Breast epithelium (tissue), 4 donors: Measurements from ENCODE around the gene RIMS1. TPM values are rescaled to one million over a fixed set of nuclear protein-coding genes. Genes with fewer than 3 reads are reported as not detected.

ENCODE experiments used
- DNase-seq, 2 donors: peaks; one replicate each; pipeline ENCODE4 v3.0.0-alpha.2; 2019; ENCODE audit warnings: low spot score in 2 of 2
- H3K27ac ChIP-seq, 2 donors: fragments of 200-600 bp; sonication (generic) in 1 of 2; one replicate each; pipeline ENCODE4 v1.5.1; 2016 to 2019; ENCODE audit warnings: mild to moderate bottlenecking in 1 of 2
- H3K27me3 ChIP-seq, 2 donors: fragments of 200-600 bp; sonication (generic) in 1 of 2; one replicate each; pipeline versions ENCODE4 v1.5.1 to v1.6.0; 2017 to 2019; ENCODE audit warnings: control low read depth in 1 of 2, mild to moderate bottlenecking in 1 of 2
- H3K36me3 ChIP-seq: fragments of 200-600 bp; one replicate; pipeline ENCODE4 v1.5.1; 2019
- H3K4me1 ChIP-seq, 2 donors: fragments of 200-600 bp; sonication (generic); one replicate each; pipeline ENCODE4 v1.5.1; 2016 to 2019; ENCODE audit warnings: control low read depth in 1 of 2
- H3K4me3 ChIP-seq, 3 donors: fragments of 200-600 bp; sonication (generic); 1 replicate in 2 of 3; 2 replicates in 1 of 3; pipeline ENCODE4 v1.5.1; 2016 to 2019; ENCODE audit warnings: mild to moderate bottlenecking in 3 of 3, moderate library complexity in 2 of 3
- H3K9me3 ChIP-seq, 2 donors: fragments of 200-600 bp; sonication (generic) in 1 of 2; one replicate each; pipeline ENCODE4 v1.5.1; 2016 to 2019; ENCODE audit warnings: control low read depth in 1 of 2
- CTCF ChIP-seq, 3 donors: fragments of 450-650 bp; IDR thresholded peaks; one replicate each; pipeline ENCODE4 v1.5.1; 2016 to 2017; ENCODE audit warnings: antibody characterized with exemption in 3 of 3, mild to moderate bottlenecking in 3 of 3, moderate library complexity in 3 of 3
- POLR2A ChIP-seq: fragments of 450-650 bp; IDR thresholded peaks from one replicate; pipeline ENCODE4 v1.6.1; 2016; ENCODE audit warnings: antibody characterized with exemption, mild to moderate bottlenecking, moderate library complexity
- POLR2AphosphoS5 ChIP-seq, 3 donors: sonication (generic); formaldehyde crosslinking; IDR thresholded peaks; one replicate each; pipeline ENCODE4 v1.6.1; 2017; ENCODE audit warnings: antibody characterized with exemption in 3 of 3
- intact Hi-C: fragments of 100-400 bp; cut with DNase I; formaldehyde crosslinking; loops from one replicate; pipeline ENCODE4 v1.15.1; 2023; ENCODE audit warnings: low total_unique reads
- total RNA-seq, 3 donors: library from RNA; depleted of rRNA; stranded (reverse); fragments of >200 nt; gene quantifications; one replicate each; pipeline ENCODE4 v1.1.0, GENCODE V29; 2016

The RIMS1 gene
- total RNA-seq, 3 donors from 2014 or later = 1.3 to 4.0 (median 2.6) TPM

- Histone ChIP-seq H3K4me3 (peak overlapping the region; percentile 34 to 68 (median 46)), H3K4me1 (no peaks in the 10 kb centered on the region), H3K9me3 (no peaks in the 10 kb centered on the region), H3K27me3 (peaks cover 0 to 31% of the 10 kb centered on the region in 2 donors), H3K27ac (no peak overlapping the region), H3K36me3 (no peaks in the 10 kb centered on the region)
- no peak for DNase-seq
- intact Hi-C loops = no loop called here
- TF ChIP-seq POLR2A (no peak), CTCF (IDR thresholded peaks at IDR 0.05) (no peak), POLR2AphosphoS5 (IDR thresholded peaks at IDR 0.05) (no peak)
These were observed 825 bp downstream of the RIMS1 start for GRCh38 chr6:71887006-71887743.

- Histone ChIP-seq H3K4me3 (no peak overlapping the region), H3K27ac (no peak overlapping the region), H3K27me3 (peaks cover 0 to 31% of the 10 kb centered on the region in 2 donors), H3K36me3 (no peaks in the 10 kb centered on the region), H3K9me3 (no peaks in the 10 kb centered on the region), H3K4me1 (no peaks in the 10 kb centered on the region)
- no peak for TF ChIP-seq CTCF (IDR thresholded peaks at IDR 0.05)
- no peak for TF ChIP-seq POLR2A
- no peak for TF ChIP-seq POLR2AphosphoS5 (IDR thresholded peaks at IDR 0.05)
- DNase-seq = no peak
- intact Hi-C loops = loop anchor here (2.0 kb wide), 1 partner anchor 65 kb away; no protein-coding TSS in a partner anchor
These were observed 1.4 kb downstream of the RIMS1 start for GRCh38 chr6:71887744-71888230.

GRCh38 chr6:71888756-71889340, 2.5 kb downstream of the RIMS1 start:
- TF ChIP-seq POLR2AphosphoS5 (IDR thresholded peaks at IDR 0.05) = no peak
- no peak for TF ChIP-seq CTCF (IDR thresholded peaks at IDR 0.05)
- no peak for TF ChIP-seq POLR2A
- Histone ChIP-seq H3K9me3 (no peaks in the 10 kb centered on the region), H3K36me3 (no peaks in the 10 kb centered on the region), H3K27me3 (peaks cover 0 to 31% of the 10 kb centered on the region in 2 donors), H3K27ac (no peak overlapping the region), H3K4me1 (no peaks in the 10 kb centered on the region), H3K4me3 (no peak overlapping the region)
- intact Hi-C loops = loop anchor here (2.0 kb wide), 1 partner anchor 66 kb away; no protein-coding TSS in a partner anchor
- no peak for DNase-seq

- no peak overlapping the region for H3K27ac ChIP-seq
- TF ChIP-seq POLR2A (no peak), POLR2AphosphoS5 (IDR thresholded peaks at IDR 0.05) (no peak), CTCF (IDR thresholded peaks at IDR 0.05) (no peak)
- H3K4me1 ChIP-seq = no peaks in the 10 kb centered on the region
- no peaks in the 10 kb centered on the region for H3K9me3 ChIP-seq
- intact Hi-C loops = loop anchor here (2.0 kb wide), 1 partner anchor 67 kb away; no protein-coding TSS in a partner anchor
- no peak overlapping the region for H3K4me3 ChIP-seq
- no peak for DNase-seq
- H3K27me3 ChIP-seq = peaks cover 0 to 31% of the 10 kb centered on the region in 2 donors
- no peaks in the 10 kb centered on the region for H3K36me3 ChIP-seq
These were observed 3.0 kb downstream of the RIMS1 start for GRCh38 chr6:71889366-71889765.

GRCh38 chr6:71892641-71893040, 6.3 kb downstream of the RIMS1 start:
- no peak overlapping the region for H3K4me3 ChIP-seq
- no peaks in the 10 kb centered on the region for H3K9me3 ChIP-seq
- peaks cover 0 to 8% of the 10 kb centered on the region in 2 donors for H3K27me3 ChIP-seq
- TF ChIP-seq CTCF (IDR thresholded peaks at IDR 0.05) (no peak), POLR2AphosphoS5 (IDR thresholded peaks at IDR 0.05) (no peak), POLR2A (no peak)
- intact Hi-C loops = no loop called here
- H3K27ac ChIP-seq = no peak overlapping the region
- DNase-seq = no peak
- no peaks in the 10 kb centered on the region for H3K4me1 ChIP-seq
- H3K36me3 ChIP-seq = no peaks in the 10 kb centered on the region
